Stimulated activated CD4-positive, alpha-beta T cell treated with anti-CD3 and anti-CD28 coated beads, Interleukin-12 subunit alpha, Interleukin-12 subunit beta, amount 100 ng/mL, for 4 hours (primary cell): Measurements from ENCODE around the gene PPP4R1.
"Not testable (repeated sequence)": the region's sequence is repeated elsewhere in the genome, so short reads cannot be mapped to it uniquely, and the experiment has no call there.

ENCODE experiments used
- DNase-seq: peaks from one replicate; pipeline ENCODE4 v3.0.0-alpha.2; 2020

Gene PPP4R1

GRCh38 chr18:9627642-9628041, 13.3 kb upstream of the PPP4R1 start:
- DNase-seq: no peak

- DNase-seq: no peak
Measured at GRCh38 chr18:9619990-9620389, 5.6 kb upstream of the PPP4R1 start.

GRCh38 chr18:9619545-9619944, 5.2 kb upstream of the PPP4R1 start:
- DNase-seq: no peak

- DNase-seq: no peak
Measured at GRCh38 chr18:9619056-9619455, 4.7 kb upstream of the PPP4R1 start.

GRCh38 chr18:9617006-9617542, 2.7 kb upstream of the PPP4R1 start:
- no peak for DNase-seq

GRCh38 chr18:9616049-9616448, 1.7 kb upstream of the PPP4R1 start:
- no peak for DNase-seq

GRCh38 chr18:9615280-9615797, 980 bp upstream of the PPP4R1 start:
- no peak for DNase-seq

GRCh38 chr18:9613550-9614400, 584 bp downstream of the PPP4R1 start:
- peak; percentile 36 for DNase-seq

GRCh38 chr18:9612977-9613376, 1.4 kb downstream of the PPP4R1 start:
- DNase-seq: no peak

- peak; percentile 5 for DNase-seq
Measured at GRCh38 chr18:9612215-9612830, 2.0 kb downstream of the PPP4R1 start.

GRCh38 chr18:9609190-9609589, 5.2 kb downstream of the PPP4R1 start:
- DNase-seq: no peak

- no peak for DNase-seq
Measured at GRCh38 chr18:9608728-9609127, 5.6 kb downstream of the PPP4R1 start.

- DNase-seq: no peak
Measured at GRCh38 chr18:9608298-9608697, 6.1 kb downstream of the PPP4R1 start.

GRCh38 chr18:9607111-9607510, 7.2 kb downstream of the PPP4R1 start:
- not testable (repeated sequence) for DNase-seq

GRCh38 chr18:9606039-9606438, 8.3 kb downstream of the PPP4R1 start:
- no peak for DNase-seq

GRCh38 chr18:9604348-9604747, 10.0 kb downstream of the PPP4R1 start:
- no peak for DNase-seq

GRCh38 chr18:9599328-9599727, 15.0 kb downstream of the PPP4R1 start:
- no peak for DNase-seq

GRCh38 chr18:9597609-9598008, 16.8 kb downstream of the PPP4R1 start:
- DNase-seq: no peak

GRCh38 chr18:9596843-9597526, 17.4 kb downstream of the PPP4R1 start:
- no peak for DNase-seq

- DNase-seq: no peak
Measured at GRCh38 chr18:9596226-9596625, 18.1 kb downstream of the PPP4R1 start.

- no peak for DNase-seq
Measured at GRCh38 chr18:9594823-9595596, 19.3 kb downstream of the PPP4R1 start.

- no peak for DNase-seq
Measured at GRCh38 chr18:9587924-9588323, 26.4 kb downstream of the PPP4R1 start.

- no peak for DNase-seq
Measured at GRCh38 chr18:9586814-9587213, 27.5 kb downstream of the PPP4R1 start.
